DMS 273 treated with DMSO at 0.1 percent for 48 hours (cell line): ENCODE data around the gene DOK6.
"Not testable (repeated sequence)": the region's sequence is repeated elsewhere in the genome, so short reads cannot be mapped to it uniquely, and the experiment has no call there.

Experiments
- DNase-seq: peaks from one replicate; lab custom pipeline; 2025; lab: John Stamatoyannopoulos, UW

Gene DOK6

GRCh38 chr18:69870736-69871135 is 470.0 kb downstream of the DOK6 start:
- no peak for DNase-seq

DNA sequence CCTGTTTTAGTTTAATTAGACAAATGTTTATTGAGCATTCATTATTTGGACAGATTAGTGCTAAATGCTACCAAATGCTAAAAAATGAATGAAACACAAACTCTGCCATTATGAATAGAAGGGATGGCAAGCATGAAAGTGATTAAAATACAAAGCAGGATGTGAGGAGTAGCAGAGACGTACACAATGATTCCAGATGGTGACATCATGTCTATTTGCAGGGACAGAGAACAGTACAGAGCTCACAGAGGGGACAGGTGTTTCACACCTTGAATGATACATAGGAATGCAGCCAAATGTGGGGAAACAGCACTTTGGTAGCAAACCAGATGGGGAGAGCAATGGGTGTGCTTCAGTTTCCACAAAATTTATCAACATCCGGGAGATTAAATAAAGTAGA is 470.7 kb downstream of the DOK6 start:
- DNase-seq: no peak

GRCh38 chr18:69872661-69873060 is 472.0 kb downstream of the DOK6 start:
- no peak for DNase-seq

GRCh38 chr18:69874058-69874457 is 473.4 kb downstream of the DOK6 start:
- DNase-seq: no peak

GRCh38 chr18:69876490-69876889 is 475.8 kb downstream of the DOK6 start:
- no peak for DNase-seq

GRCh38 chr18:69878213-69878933 is 477.7 kb downstream of the DOK6 start:
- DNase-seq: no peak

DNA sequence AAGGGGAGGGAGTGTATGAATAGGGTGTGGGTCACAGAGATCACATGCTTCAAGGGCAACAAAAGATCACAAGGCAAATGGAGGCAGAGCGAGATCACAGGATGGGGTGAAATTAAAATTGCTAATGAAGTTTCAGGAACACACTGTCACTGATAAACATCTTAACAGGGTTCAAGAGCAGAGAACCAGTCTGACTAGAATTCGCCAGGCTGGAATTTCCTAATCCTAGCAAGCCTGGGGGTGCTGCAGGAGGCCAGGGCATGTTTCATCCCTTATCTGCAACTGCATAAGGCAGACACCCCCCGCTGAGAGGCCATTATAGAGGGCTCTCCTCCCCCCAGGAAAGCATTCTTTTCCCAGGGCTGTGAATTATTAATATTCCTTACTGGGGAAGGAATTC is 478.4 kb downstream of the DOK6 start:
- not testable (repeated sequence) for DNase-seq

GRCh38 chr18:69880083-69880482 is 479.4 kb downstream of the DOK6 start:
- no peak for DNase-seq

DNA sequence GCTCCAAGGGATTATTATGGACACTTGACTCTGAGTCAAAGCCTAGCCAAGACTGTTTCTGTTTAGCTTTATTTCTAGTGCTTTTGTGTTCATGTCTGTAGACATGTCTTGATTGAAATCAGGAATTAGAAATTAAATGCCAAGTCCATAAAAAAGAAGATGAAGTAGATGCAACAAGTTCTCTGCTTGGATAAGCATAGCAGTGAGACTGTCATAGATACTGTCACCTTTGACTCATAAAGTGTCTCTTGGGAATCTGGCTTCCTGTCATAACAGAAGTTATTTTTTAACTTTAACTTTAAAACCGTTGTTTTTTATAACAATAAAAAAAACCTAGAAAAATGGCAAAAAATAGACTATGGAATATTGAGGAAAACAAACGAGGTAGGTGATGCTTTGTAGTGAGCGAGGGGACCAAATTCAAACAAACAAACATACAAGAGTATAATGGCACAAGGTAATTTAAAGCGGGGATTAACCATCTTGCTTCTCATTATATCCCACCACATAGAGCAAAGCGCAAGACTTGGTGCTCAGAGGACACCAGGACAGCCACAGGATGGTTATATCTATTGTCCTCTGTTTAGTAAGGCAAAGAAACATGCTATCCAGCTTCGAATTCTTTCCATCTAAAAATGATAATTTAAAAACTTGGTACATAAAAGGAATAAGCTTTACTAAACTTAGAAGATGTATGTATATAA is 482.4 kb downstream of the DOK6 start:
- DNase-seq: no peak

DNA sequence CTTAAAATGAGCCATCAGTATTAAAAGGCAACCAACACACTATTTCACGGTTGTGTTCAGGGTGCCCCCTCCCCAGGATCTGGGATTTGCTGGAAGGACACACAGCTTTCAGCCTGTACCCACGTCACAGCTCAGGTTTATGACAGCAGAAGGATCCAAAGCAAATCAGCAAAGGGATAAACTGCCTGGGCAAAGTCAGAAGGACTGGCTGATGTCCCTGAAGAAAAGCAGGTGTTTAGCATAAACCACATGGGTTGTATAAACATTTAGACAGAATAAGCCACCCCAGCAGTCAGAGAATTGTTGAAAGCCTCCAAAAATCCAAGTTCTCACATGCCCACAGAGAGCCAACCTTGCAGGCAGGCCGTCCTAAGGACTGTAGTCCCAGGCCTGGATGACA is 483.1 kb downstream of the DOK6 start:
- DNase-seq: no peak

DNA sequence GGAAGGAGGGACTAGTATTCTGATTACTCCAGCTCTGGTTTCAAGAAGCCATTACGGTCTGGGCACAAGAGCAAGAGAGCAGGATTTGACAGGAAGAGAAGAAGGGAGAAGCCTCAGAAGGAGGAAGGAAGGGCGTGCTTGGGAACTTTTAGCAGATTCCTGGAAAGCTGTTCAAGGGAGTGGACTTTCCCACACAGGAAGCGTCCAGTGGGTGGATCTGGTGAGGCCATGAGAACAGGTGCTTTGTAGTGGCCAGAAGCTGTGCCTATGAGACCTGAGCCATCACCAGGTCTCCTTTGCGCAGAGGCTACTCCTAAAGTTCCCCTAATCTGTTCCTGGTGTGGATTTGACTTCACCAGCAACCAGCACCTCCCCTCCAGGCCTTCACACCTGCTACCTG is 484.7 kb downstream of the DOK6 start:
- no peak for DNase-seq

- no peak for DNase-seq
Observed at GRCh38 chr18:69885841-69886531, 485.3 kb downstream of the DOK6 start.

DNA sequence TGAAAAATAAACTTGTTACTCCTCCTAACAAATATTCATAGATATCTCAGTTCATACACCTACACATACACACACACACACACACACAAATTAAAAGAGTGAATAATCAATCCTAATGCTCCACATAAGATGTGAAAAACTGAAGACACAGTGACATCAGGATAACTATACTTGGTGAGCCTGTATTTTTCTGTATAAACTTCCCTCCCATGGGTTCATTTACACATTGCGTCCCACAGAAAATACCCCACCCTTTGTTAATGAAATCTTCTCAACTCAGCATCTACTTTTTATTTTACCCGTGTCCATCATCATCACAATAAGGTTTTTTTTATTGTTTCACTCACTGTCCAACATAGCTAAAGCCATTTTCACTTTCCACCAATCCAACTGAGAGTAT is 486.6 kb downstream of the DOK6 start:
- DNase-seq: no peak

DNA sequence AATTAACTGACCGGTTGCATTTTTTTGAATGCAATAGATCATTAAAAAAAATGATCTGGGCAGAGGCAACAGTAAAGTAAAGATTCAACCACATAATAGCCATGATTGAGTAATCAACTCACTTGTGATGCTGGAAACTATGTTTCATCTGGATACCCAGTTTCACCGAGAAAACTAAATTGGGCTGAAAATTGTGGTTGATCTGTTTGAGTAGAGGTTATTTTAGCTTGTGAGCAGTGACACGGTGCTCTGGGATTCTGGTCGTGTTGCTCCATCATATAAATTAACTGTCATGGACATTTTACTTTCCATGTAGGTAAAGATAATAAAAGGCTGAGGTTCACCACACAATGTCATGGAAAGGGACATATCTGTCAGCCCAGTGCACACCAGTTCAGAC is 488.3 kb downstream of the DOK6 start:
- no peak for DNase-seq

DNA sequence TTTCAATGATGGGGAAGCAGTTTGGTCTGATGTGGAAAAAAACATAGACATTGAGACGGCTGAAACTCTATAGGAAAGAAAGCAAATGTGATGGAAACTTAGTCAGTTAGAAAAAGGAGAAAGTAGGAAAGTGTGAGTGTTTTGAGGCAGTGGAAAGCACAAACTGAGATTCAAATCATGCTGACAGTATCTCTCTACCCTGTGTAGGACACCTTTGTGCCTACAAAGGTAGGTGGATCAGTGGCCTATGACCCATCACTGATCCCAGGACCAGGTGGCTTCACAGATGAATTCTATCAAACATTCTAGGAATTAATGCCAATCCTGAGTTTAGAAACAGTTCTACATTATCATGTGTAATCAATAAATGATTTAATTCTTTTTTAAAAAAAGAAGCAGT is 489.9 kb downstream of the DOK6 start:
- no peak for DNase-seq

- DNase-seq: no peak
Observed at GRCh38 chr18:69894467-69894866, 493.8 kb downstream of the DOK6 start.

DNA sequence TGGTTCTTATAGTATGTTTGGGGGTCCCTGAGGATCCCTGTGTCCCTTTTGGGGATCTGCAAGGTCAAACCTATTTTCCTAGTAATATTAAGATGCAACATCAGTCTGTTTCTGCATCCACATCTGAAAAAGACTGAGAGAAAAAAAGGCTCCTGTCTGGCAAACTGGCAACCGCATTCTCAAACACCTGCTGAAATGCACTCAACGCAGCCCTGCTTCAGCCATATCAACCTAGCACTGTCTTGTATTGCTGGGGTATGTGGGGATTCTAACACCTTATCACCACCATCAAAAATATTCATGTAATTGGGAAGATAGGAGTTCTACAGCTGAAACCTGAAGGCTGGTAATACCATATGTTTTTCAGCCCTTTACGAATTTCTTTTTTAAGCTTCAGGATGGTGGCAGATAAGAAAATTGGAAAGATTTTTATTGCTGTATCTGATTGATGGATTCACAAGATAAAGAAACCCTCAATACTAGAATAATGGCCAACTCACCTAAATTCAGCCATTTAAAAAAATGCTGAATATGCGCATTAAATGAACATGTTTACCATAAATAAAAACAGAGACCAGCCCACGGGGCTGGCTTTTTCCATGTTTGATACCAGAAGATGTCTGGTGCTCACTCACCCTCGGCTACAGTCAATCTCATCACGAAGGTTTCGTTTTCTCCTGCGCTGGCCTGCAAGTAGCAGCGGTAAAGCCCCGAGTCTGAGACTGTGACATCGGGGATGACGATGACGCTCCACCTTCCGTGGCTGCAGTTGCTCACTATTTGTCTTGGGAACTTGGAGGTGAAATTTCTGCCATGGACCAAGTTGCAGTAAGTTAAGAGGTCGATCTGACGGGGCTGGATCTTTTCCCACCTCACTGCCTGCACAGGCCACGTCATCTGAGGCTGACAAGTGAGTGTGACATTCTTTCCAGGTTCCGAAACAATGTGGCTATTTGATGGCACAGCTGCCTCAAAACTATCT is 494.7 kb downstream of the DOK6 start:
- DNase-seq: no peak

DNA sequence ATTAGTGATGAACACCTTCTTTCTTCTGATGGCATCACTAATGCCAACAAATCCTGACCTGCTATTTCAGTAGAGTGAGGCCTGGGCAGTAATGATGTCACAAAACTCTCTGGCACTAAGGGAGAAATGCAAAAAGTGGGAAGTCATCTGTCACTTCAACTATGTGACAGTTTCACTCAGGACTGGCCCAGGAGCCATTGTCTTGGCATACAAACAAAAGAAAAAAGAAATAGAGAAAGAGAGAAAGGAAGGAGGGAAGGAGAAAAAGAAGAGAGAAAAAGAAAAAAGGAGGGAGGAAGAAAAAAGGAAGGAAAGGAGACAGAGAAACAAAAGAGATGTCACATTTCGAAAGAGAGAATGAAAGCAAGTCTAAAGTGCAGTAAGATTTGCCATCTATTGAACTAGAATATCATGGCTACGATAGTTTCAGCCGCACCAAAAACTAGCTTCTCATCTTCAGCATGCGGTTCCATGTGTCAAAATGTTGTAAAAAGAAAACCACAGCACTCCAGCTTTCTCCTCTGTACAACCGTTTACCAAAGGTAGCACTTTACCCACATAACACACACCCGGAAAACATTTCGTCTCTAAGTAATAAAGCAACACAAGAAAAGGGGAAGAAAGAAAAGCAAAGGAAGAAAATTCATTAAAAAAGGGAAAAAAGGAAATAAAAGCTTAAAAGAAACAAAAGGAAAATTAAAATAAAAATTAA is 496.9 kb downstream of the DOK6 start:
- DNase-seq: no peak

DNA sequence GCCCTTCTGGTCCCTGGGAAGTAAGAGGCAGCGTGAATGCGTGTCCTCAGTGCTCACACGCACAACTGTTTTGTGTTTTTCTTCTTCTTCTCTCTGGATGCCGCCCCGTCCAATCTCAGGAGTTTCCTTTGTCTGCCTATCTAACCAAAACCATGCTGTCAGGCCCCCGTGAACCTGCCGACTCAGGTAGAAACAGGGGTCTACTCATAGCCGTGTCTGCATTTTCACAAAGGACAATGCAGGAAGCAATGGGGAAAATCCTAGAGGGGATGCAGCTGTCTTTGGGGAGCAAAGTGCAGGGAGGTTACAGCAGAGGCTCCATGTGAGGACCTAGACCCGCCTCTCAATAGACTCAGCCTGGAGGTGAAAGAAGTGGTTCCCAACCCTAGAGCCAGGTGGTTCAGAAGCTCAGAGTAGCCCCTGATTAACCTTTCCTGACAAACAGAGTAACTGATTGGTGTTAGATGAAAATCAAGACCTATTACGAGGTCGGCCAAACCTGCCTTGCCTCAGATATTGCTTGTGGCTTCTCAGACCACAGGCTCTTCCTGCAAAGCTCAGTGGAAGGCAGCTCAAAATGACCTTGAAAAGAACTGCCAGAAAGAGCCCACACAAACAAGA is 497.7 kb downstream of the DOK6 start:
- DNase-seq: no peak
